ENCODE results near the gene GATAD2B.
A peak's percentile ranks its signal among the peaks of the same experiment; 100 is the strongest.
"Not testable (repeated sequence)": the region's sequence is repeated elsewhere in the genome, so short reads cannot be mapped to it uniquely, and the experiment has no call there.

The GATAD2B gene

DNA sequence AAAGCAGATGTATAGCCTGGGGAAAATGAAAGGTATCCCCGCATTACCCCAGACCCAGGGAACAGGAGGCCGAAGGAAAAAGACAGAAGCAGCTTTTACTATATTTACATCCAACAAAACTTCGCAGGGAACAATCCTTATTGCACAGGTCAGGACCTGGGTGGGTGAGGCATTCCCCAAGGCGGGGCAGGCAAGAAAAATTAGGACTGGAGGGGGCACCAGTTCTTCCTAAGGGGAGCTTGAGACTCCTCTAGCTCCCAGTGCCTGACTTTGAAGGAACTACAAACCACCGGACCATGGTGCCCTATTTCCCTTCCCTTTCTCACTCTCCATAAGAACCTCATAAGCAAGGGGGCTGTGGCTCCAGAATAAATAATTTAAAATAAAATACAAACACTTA, 6.7 kb upstream of the GATAD2B start:
- no peak for DNase-seq

DNA sequence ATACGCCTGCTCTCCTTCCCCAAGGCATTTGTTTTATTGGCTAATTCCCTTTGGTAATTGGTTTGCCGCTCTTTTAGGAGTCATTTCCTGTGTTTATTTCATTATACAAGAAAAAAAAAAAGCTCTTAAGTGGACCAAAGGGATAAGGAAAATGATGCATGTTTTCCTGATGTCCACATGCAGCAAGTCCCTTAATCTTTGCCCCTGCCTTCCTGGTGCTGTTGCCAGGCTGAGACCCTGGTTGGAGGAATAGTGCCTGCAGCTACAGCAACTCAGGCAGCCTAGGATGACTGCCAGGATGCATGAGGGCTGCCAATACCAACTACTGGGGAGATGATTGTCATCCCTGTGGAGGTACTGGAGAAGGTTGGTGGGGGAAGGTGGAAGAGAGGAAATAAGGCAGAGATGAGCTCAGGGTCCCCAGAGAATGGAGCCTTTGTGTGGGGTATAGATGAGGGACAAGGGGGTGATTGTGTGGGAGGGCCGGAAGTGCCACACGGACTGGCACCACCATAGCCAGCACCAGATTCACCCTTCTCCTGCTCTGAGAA, 6.1 kb upstream of the GATAD2B start:
- DNase-seq: no peak

DNA sequence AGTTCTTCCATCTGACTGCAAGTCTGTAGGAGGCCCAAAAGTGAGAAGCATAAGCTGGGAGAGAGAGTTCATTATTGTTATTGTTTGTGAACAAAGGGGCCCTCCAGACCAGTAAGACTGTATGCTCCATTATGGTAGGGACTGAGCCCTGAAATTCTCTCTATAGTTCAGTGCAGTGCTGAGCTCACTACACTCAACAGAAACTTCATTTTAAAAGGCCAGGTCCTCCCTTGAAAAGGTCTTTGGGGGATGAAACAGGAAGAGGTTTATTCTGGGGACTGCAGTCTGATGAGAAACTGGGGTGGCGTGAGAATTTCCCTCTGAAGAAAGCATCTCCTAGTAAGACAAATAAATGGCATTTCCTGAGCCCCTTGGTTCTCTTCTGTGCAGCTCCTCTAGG, 5.5 kb upstream of the GATAD2B start:
- no peak for DNase-seq

DNA sequence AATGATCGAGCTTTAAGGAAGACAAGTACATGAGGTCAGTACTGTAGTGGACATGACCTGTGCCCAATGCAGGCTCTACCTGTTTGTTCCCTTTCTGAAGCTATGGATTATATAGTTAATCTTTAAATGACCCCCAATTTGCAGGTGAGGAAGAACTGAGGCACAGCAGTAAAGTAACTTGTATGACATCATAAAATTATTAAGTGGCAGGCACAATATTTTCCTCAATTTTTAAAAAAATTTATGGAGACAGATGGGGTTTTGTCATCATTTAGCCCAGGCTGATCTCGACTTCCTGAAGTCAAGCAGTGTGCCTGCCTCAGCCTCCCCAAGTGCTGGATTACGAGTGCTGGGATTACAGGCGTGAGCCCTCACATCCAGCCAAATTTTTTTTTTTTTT, 3.6 kb upstream of the GATAD2B start:
- no peak for DNase-seq

DNA sequence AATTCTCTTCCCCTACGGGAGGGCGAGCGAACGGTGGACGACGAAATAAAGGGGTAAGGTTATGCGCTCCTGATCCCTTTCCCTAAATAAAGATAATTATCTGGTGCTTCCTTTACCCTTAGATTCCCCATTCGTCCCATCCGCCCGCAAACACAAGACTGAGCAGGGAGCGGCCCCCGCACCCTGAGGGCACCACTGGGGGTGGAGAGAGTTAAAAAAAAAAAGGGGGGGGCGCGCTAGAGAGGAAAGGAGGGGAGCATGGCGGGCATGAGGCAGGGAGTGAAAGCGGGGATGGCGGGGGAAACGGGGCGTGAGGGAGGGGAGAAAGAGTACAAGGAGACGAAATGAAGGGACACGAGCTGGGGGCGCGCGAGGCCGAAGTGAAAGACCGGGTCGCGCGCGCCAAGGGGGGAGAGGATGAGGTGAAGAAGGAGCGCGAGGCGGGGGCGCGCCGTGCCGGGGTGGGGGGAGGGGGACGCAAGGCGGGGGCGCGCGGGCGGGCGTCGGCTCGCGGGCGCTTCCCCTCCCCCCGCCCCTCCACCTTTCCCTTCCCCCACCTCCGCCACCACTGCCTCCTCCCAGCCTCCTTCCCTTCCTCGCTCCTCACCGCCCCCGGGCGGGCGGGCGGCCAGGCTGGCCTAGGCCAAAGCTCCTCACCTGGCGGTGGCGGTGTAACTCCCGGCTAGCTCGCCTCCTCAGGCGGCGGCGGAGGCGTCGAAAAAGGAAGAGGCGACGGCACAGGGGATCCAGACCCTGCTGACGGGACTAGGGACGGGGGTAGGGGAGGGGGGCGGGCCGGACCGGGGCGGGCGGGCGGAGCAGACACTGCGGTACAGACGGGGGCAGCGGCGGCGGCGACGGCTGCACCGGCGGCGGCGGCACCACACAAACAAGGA, 448 bp downstream of the GATAD2B start:
- DNase-seq: peak; percentile 91

DNA sequence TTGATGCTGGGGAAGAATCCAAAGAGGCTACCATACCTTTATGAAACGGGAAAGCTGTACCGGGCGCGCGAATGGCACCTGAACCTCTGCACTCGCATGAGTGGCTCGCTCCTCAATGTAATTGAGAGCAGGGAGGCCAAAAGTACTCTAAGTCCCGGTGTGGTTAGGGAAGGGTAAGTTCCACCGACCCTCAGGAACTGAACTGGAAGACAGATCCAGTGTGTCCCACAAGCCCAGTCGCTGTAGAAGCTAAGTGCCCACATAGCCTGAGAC, 1.0 kb downstream of the GATAD2B start:
- DNase-seq: peak; percentile 55

DNA sequence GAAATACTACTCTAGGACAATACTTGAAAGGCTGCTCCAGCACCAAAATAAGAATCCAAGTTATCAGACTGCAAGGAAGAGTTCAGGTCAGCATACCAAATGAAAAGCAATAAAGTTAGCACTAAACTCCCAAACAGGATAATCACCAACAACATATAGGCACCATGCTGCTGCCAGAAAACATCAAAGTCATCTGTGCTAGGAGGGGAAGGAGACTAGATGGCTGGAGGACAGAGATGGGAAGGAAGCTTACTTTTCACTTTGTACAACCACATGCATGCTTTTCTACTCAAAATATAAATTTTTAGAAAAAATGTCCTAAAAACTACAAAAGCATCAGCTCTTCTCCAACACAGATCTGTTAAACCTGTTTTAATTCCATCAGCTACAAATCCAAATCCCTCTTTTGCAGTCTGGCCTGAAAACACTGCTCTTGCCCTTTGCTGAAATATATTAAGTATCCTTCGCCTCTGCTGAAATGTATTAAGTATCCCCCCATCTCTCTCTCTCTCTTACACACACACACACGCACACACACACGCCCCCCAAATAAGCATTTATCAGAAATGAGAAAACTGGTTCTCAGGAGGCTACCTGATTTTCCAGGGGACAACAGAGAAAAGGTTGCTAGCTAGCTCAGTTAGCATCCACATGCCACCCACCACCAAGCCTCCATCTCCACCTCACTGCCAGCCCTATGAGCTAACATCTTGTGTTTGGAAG, 1.5 kb downstream of the GATAD2B start:
- DNase-seq: no peak

DNA sequence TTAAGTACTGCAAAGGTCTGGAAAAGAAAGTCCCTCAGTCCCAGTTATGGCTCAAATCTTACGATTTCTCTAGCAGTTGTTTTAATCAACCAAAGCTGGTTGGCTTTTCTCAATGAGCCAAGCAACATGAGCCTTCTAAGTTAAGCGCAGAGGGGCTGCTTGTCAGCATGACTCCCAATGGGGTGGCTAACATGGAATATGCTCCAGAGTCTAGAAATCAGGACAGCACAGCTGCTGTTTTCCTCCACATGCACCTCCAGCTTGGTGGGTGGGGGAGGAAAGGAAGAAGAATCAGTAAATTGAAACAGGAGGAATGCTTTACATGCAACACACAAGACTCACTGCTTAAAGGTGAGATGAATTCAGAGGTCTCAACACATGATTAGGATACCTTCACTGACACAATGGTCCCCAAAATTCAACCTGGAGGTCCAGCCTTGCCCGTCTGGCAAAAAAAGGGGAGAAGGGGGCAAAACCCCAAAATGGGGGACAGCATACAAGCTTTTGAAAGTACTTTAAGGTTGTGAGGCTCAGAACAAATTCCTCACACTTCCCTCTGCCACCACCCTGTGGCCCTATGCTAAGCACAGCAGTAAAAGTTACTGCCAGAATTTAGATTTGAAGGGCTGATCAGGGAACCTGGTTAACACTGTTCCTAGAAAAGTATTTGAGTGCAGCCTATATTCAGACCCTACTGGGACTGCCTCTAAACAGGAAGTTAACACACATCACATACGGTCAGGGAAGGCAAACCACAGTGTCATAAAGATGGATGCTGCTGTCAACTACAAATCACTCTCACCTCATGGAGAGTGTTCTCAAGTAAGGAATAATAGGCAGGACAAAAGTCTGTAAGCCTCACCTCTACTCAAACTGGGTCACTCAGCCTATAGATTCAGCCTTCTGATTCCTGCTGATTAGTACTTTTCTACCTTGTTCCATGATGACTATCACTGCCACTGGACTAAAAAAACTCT, 2.6 kb downstream of the GATAD2B start:
- DNase-seq: no peak

DNA sequence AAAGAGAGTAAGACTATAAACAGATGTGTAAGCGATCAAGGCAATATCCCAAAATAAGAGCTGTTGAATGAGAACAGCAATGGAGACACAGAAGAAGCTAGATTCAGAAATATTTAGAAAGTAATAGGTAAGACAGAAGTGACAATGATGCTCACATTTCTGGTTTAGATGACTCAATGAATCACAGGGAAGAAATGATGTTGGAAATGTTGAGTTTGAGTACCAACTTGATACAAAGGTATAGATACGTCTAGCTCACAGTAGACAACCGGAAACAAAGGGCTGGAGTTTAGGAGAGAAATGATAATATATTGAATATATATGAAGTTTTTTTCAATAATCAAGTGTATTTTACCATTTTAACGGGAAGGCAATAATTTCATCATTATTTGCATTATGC, 6.5 kb downstream of the GATAD2B start:
- DNase-seq: no peak

DNA sequence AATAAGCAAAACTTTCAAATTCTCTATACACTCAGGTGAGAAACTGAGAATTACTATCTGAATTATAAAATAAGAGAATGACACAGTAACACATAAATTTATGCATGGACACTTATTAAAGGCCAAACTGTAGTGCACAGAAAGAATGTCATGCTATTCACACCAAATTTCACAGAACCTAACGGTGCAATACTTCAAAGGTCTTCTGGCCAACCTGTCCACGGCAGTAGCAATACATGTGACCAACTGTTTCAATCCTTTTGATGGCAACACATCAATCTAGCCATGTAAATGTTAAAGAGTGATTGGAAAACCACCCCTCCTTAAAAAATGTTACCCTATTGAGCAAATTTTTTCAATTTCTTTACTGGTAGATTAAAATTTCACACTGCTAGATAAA, 10.4 kb downstream of the GATAD2B start:
- no peak for DNase-seq

DNA sequence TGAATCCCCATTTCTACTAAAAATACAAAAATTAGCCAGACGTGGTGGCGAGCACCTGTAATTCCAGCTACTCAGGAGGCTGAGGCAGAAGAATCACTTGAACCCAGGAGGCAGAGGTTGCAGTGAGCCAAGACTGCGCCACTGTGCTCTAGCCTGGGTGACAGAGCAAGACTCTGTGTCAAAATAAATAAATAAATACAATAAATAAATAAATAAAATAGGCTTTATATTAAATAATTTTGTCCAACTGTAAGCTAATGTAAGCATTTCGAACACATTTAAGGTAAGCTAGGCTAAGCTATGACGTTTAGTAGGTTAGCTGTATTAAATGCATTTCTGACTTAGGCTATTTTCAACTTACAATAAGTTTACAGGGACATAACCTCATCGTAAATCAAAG, 12.2 kb downstream of the GATAD2B start:
- not testable (repeated sequence) for DNase-seq

DNA sequence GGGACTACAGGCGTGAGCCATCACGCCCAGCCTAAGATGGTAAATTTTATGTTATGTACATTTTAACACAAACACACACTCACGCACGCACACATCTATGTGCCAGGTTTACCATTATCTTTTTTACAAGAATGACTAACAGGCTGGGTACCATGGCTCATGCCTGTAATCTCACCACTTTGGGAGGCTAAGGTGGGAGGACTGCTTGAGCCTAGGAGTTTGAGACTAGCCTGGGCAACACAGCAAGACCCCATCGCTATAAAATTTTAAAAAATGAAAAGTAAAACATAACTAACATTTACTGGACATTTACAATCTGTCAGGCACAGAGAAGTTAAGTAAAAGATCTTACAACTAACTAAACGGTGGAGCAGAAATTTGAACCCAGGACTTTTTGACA, 14.7 kb downstream of the GATAD2B start:
- no peak for DNase-seq

DNA sequence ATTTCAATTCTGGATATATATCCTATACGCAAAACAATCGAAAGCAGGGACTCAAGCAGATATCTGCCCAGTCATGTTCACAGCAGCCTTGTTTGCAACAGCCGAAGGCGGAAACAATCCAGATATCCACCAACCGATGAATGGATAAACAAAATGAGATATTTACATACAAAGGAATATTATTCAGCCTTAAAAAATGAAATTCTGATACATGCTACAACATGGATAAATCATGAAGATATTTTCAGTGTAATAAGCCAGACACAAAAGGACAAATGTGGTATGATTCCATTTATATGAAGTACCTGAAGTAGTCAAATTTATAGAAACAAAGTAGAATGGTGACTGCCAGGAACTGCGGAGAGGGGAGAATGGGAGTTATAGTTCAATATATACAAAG, 15.6 kb downstream of the GATAD2B start:
- no peak for DNase-seq

DNA sequence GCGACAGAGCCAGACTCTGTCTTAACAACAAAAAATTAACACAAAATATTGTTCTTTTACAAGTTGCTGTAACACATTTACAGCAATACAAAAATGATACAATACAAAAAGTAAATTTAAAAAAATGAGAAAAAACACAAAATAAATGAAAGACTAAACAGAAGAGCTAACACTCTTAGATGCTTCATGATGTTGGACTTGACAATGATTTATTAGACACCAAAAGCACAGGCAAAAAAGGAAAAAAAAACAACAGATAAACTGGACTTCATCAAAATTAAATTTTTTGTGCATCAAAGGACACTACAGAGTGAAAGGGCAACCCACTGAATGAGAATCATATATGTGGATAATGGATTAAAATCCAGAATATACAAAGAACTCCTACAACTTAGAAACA, 16.4 kb downstream of the GATAD2B start:
- no peak for DNase-seq

DNA sequence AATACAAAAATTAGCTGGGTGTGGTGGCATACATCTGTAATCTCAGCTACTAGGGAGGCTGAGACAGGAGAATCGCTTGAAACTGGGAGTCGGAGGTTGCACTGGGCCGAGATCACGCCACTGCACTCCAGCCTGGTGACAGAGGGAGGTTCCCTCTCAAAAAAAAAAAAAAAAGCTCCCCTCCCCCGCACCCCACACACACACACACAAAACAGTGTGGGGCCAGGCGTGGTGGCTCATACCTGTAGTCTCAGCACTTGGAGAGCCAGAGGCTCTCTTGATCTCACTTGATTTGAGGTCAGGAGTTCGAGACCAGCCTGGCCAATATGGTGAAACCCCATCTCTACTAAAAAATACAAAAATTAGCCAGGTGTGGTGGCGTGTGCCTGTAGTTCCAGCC, 16.9 kb downstream of the GATAD2B start:
- DNase-seq: not testable (repeated sequence)

DNA sequence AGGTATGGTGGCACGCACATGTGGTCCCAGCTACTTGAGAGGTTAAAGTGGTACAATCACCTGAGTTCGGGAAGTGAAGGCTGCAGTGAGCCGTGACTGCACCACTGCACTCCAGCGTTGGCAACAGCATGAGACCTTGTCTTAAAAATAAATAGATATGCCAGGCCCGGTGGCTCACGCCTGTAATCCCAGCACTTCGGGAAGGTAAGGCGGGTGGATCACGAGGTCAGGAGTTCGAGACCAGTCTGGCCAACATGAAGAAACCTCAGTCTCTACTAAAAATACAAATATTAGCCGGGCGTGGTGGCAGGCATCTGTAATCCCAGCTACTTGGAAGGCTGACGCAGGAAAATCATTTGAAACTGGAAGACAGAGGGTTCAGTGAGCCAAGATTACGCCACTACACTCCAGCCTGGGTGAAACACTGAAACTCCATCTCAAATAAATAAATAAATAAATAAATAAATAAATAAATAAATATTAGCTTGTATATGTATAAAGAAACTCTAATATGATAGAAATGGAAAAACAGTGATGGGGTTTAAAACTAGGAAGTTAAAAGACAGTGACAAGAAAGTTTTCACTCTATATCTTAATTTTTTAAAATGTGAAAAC, 18.8 kb downstream of the GATAD2B start:
- DNase-seq: no peak

DNA sequence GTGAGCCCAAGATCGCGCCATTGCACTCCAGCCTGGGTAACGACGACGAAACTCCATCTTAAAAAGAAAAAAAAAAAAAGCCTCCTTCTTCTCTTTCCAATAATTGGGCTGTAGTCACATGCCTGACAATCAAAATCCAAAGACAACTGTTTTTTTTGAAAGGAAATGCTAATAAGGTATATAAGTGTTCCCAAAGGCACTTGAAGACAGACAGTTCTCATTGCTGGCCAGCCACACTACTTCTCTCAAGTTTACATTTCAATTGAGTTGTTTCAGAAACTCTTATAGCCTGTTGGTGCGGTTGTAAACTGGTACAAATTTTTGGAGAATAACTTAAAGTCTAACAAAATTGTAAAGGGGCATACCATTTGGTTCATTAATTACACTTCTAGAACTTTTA, 23.3 kb downstream of the GATAD2B start:
- no peak for DNase-seq

DNA sequence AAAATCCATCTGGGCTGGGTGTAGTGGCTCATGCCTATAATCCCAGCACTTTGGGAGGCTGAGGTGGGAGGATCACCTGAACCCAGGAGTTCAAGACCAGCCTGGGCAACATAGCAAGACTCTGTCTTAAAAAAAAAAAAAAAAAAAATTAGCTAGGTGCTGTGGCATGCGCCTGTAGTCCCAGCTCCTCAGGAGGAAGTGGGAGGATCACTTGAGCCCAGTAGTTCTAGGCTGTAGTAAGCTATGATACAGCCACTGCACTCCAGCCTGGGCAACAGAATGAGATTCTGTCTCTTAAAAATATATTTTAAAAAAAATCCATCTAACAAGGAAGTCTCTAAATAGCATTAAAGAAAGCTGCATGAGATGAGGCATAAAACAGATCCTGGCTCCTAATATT, 26.9 kb downstream of the GATAD2B start:
- DNase-seq: not testable (repeated sequence)

DNA sequence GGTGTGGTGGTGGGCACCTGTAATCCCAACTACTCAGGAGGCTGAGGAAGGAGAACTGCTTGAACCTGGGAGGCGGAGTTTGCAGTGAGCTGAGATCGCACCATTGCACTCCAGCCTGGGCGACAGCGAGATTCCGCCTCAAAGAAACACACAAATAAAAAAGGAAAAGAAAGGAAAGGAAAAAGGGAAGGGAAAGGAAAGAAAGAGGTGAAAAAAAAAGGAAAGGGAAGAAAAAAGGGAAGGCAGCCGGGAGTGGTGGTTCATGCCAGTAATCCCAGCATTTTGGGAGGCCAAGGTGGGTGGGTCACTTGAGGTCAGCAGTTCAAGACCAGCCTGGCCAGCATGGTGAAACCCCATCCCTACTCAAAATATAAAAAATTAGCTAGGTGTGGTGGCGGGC, 31.7 kb downstream of the GATAD2B start:
- DNase-seq: not testable (repeated sequence)

DNA sequence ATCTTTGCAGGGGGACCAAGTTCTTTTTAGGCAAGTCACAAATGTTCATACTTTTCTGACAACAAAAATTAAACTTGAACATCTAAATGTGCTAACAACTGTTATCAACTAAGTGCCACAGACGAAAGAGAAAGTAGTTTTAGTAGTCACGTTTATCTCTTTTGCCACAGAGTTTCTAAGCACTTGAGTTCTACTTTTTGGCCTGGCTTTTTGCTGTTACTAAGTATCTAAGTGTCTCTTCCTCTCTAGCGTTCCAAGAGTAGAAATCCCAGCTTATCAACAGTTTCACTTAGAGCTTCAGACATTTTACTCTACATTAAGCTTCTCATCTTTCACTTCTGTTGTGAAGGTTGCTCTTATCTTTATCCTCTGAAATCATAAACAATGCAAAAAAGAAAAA, 34.2 kb downstream of the GATAD2B start:
- no peak for DNase-seq

DNA sequence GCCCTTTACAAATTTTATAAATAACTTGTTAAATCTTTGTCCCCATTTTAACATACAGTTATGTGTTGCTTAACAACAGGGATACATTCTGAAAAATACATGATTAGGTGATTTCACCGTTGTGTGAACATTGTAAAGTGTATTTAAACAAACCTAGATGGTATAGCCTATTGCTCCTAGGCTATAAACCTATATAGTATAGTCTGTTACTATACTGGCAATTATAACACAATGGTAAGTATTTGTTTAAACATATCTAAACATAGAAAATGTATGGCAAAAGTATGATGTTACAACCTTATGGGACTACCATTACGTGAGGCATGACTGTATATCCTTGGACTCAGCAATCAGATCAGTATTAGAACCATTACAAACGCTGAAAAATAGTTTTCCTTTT, 36.6 kb downstream of the GATAD2B start:
- DNase-seq: no peak

DNA sequence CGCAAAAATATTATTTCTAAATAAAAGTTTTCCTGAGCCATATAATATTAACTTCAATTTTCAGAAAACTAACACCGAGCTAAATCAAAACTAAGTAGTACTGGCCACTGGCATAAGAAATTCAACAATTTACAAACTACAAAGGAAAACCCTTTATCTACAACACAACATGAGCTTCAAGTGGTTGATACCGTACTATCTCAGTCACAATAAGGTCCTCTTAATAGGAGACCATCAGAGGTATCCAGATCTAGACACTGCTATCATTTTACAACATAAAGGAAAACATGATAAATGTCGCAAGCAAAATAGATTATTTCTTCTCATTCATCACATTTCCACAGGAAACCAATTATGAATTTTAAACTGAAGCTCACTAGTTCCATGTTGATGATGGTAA, 39.5 kb downstream of the GATAD2B start:
- no peak for DNase-seq

All from DMS53 (cell line).